PC-9 (cell line): ENCODE measurements around the gene C20orf204. TPM values are rescaled to one million over a fixed set of nuclear protein-coding genes. Genes with fewer than 3 reads are reported as not detected.

Source experiments
- BruUV-seq: library from RNA; stranded (reverse); fragments of 400-500 nt; replicated peaks from 2 replicates; lab custom pipeline; 2021; lab: Mats Ljungman, UMichigan
- CTCF ChIA-PET: fragments of 300-600 bp; sonication (Branson Sonifier 250); formaldehyde crosslinking; loops from one replicate; lab custom pipeline; 2022; ENCODE audit warnings: antibody characterized with exemption; lab: Charles Lee
- POLR2A ChIA-PET: fragments of 300-600 bp; sonication (Branson Sonifier 250); formaldehyde crosslinking; loops from one replicate; lab custom pipeline; 2022; ENCODE audit warnings: antibody characterized with exemption; ENCODE audit not compliant: unreplicated experiment; lab: Charles Lee
- DNase-seq, 2 experiments: peaks; one replicate each; pipeline versions ENCODE4 v3.0.0 to v3.0.0-alpha.2; 2015 to 2022; ENCODE audit warnings: mixed read lengths in 1 of 2
- H2AFZ ChIP-seq: fragments of 200-600 bp; sonication (generic); 2 replicates; pipeline ENCODE4 v1.8.1; 2017; ENCODE audit warnings: antibody characterized with exemption
- H3F3A ChIP-seq: fragments of 200-600 bp; sonication (generic); 2 replicates; pipeline ENCODE4 v1.8.1; 2017; ENCODE audit warnings: antibody characterized with exemption, mild to moderate bottlenecking, low read depth; ENCODE audit not compliant: insufficient read depth
- H3K27ac ChIP-seq: fragments of 200-600 bp; sonication (generic); 2 replicates; pipeline ENCODE4 v1.6.1; 2016; ENCODE audit warnings: mixed run types
- H3K27me3 ChIP-seq: fragments of 200-600 bp; sonication (generic); 2 replicates; pipeline ENCODE4 v1.6.1; 2016; ENCODE audit warnings: low read depth, mixed run types; ENCODE audit not compliant: insufficient read depth
- H3K36me3 ChIP-seq: fragments of 200-600 bp; sonication (generic); 2 replicates; pipeline ENCODE4 v1.6.1; 2016; ENCODE audit warnings: low read depth, mixed run types
- H3K4me1 ChIP-seq: fragments of 200-600 bp; sonication (generic); replicated peaks from 2 replicates; pipeline ENCODE4 v1.6.1; 2016; ENCODE audit warnings: mixed run types; ENCODE audit not compliant: insufficient read depth
- H3K4me2 ChIP-seq: fragments of 200-600 bp; sonication (generic); 2 replicates; pipeline ENCODE4 v1.6.1; 2017; ENCODE audit warnings: mixed run types
- H3K4me3 ChIP-seq: fragments of 200-600 bp; sonication (generic); 2 replicates; pipeline ENCODE4 v1.6.1; 2016; ENCODE audit warnings: mixed run types
- H3K79me2 ChIP-seq: fragments of 200-600 bp; sonication (generic); 2 replicates; pipeline ENCODE4 v1.6.1; 2017; ENCODE audit warnings: low read depth, mixed run types
- H3K9me2 ChIP-seq: fragments of 200-600 bp; sonication (generic); 2 replicates; pipeline ENCODE4 v1.8.1; 2017; ENCODE audit warnings: mild to moderate bottlenecking; ENCODE audit not compliant: insufficient read depth
- H3K9me3 ChIP-seq: fragments of 200-600 bp; sonication (generic); 2 replicates; pipeline ENCODE4 v1.8.1; 2016; ENCODE audit warnings: low read depth; ENCODE audit not compliant: insufficient read depth
- H4K20me1 ChIP-seq: fragments of 200-600 bp; sonication (generic); 2 replicates; pipeline ENCODE4 v1.8.1; 2017; ENCODE audit not compliant: insufficient read depth
- CTCF ChIP-seq: fragments of 200-600 bp; sonication (generic); conservative IDR thresholded peaks from 2 replicates; pipeline ENCODE4 v1.6.1; 2017; ENCODE audit warnings: mixed run types, antibody characterized with exemption, mild to moderate bottlenecking, moderate library complexity
- EZH2 ChIP-seq: fragments of 200-600 bp; sonication (generic); IDR thresholded peaks from 2 replicates; pipeline ENCODE4 v1.8.0; 2017; ENCODE audit warnings: antibody characterized with exemption, low read depth
- intact Hi-C: fragments of 100-400 bp; cut with micrococcal nuclease; formaldehyde crosslinking; loops from one replicate; pipeline ENCODE4 v1.10.0; 2022; ENCODE audit not compliant: unreplicated experiment
- total RNA-seq: library from RNA; stranded (reverse); gene quantifications from 2 replicates; pipeline ENCODE4 v1.2.3, GENCODE V29; 2021

The C20orf204 gene
- total RNA-seq, 1 experiment from 2014 or later, result 3.8 TPM

DNA sequence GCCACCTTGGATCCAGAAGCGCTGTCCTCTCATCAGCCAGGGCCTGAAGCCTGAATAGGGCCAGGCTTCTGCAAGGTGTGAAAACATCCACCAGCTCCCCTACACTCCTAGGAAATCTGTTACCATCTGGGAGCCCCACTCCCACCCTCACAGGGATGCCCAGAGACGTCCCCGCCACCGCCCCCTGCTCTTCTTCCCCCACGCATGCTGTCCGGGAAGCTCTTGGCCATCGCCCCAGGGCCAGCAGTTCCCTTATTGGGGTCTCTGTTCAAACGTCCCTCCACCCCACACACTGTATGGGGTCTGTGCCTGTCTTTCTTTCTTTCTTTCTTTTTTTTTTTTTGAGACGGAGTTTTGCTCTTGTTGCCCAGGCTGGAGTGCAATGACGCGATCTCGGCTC, 39.6 kb downstream of the C20orf204 start:
- no TSS peak for BruUV-seq
- intact Hi-C loops, result no loop called here
- peaks cover 12% of the 10 kb centered on the region for H3K79me2 ChIP-seq
- H2AFZ ChIP-seq, result no peak overlapping the region
- no peak overlapping the region for H3K27ac ChIP-seq
- H3K9me3 ChIP-seq, result no peaks in the 10 kb centered on the region
- ChIA-PET POLR2A (no interaction called here), CTCF (interaction anchor here (0.5 to 0.7 kb wide), 2 partner anchors 21 to 180 kb away, joined by 4 to 12 read pairs; partner anchors contain the start of gene PCMTD2)
- H3K9me2 ChIP-seq, result no peaks in the 10 kb centered on the region
- DNase-seq, result no peak
- H3K4me1 ChIP-seq, result peaks cover 14% of the 10 kb centered on the region
- H3K4me3 ChIP-seq, result no peak overlapping the region
- no peak for TF ChIP-seq CTCF
- no peak for TF ChIP-seq EZH2
- no peaks in the 10 kb centered on the region for H3K27me3 ChIP-seq
- H3F3A ChIP-seq, result peaks cover 17% of the 10 kb centered on the region
- peaks cover 8% of the 10 kb centered on the region for H4K20me1 ChIP-seq
- no peaks in the 10 kb centered on the region for H3K36me3 ChIP-seq
- no peak overlapping the region for H3K4me2 ChIP-seq

- intact Hi-C loops, result no loop called here
- H3K4me3 ChIP-seq, result no peak overlapping the region
- H3K4me2 ChIP-seq, result no peak overlapping the region
- H3K36me3 ChIP-seq, result no peaks in the 10 kb centered on the region
- BruUV-seq, result no TSS peak
- TF ChIP-seq CTCF (no peak), EZH2 (no peak)
- no peaks in the 10 kb centered on the region for H3K9me2 ChIP-seq
- ChIA-PET POLR2A (no interaction called here), CTCF (interaction anchor here (0.7 kb wide), 1 partner anchor 179 kb away, joined by 4 read pairs; the partner anchor contains the start of gene PCMTD2)
- peaks cover 24% of the 10 kb centered on the region for H3F3A ChIP-seq
- peaks cover 8% of the 10 kb centered on the region for H4K20me1 ChIP-seq
- peaks cover 12% of the 10 kb centered on the region for H3K79me2 ChIP-seq
- H2AFZ ChIP-seq, result no peak overlapping the region
- no peak overlapping the region for H3K27ac ChIP-seq
- H3K9me3 ChIP-seq, result no peaks in the 10 kb centered on the region
- H3K4me1 ChIP-seq, result peaks cover 14% of the 10 kb centered on the region
- H3K27me3 ChIP-seq, result no peaks in the 10 kb centered on the region
- DNase-seq, result no peak
These were observed 40.3 kb downstream of the C20orf204 start for GRCh38 chr20:64076061-64076997.

DNA sequence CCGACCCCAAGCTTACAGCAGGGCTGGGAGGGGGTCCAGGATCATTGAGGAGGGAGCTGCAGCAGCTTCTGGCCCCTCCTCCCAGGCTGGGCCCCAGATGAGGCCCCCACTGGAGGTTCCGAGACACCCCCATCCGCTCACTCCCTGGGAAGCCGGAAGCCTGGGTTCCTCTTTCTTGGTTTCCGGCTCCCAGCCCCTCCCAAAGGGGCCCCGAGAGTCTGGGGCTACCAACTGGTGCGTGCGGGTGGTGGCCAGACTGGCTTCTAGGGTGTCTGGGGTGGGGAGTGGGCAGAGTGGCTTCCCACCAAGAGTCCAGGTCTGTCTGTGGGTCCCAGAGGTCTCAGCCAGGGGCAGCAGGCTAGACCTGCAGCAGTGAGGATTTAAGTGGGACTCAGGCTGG, 41.1 kb downstream of the C20orf204 start:
- H3K4me1 ChIP-seq, result peaks cover 14% of the 10 kb centered on the region
- H3F3A ChIP-seq, result peaks cover 30% of the 10 kb centered on the region
- no peaks in the 10 kb centered on the region for H3K36me3 ChIP-seq
- no peaks in the 10 kb centered on the region for H3K9me3 ChIP-seq
- H2AFZ ChIP-seq, result no peak overlapping the region
- TF ChIP-seq CTCF (no peak), EZH2 (no peak)
- H4K20me1 ChIP-seq, result peaks cover 8% of the 10 kb centered on the region; the same call in 1 of the 2 replicates
- H3K27me3 ChIP-seq, result peaks cover 4% of the 10 kb centered on the region; the same call in 1 of the 2 replicates
- ChIA-PET CTCF (no interaction called here), POLR2A (no interaction called here)
- H3K79me2 ChIP-seq, result peaks cover 12% of the 10 kb centered on the region
- no peak overlapping the region for H3K27ac ChIP-seq
- no TSS peak for BruUV-seq
- no peaks in the 10 kb centered on the region for H3K9me2 ChIP-seq
- intact Hi-C loops, result no loop called here
- no peak overlapping the region for H3K4me3 ChIP-seq
- DNase-seq, result no peak
- H3K4me2 ChIP-seq, result no peak overlapping the region
